Activated CD4-positive, alpha-beta T cell treated with anti-CD3 and anti-CD28 coated beads, Interleukin-2, amount 10 ng/mL, durations not matched to agents 24 days and 14 days (primary cell): ENCODE measurements around the gene PA2G4. TPM values are rescaled to one million over a fixed set of nuclear protein-coding genes. Genes with fewer than 3 reads are reported as not detected.
"Not testable (repeated sequence)": the region's sequence is repeated elsewhere in the genome, so short reads cannot be mapped to it uniquely, and the experiment has no call there.

ENCODE experiments used
- DNase-seq: peaks from one replicate; pipeline ENCODE4 v3.0.0; 2022
- H3K27ac Mint-ChIP-seq: one replicate; pipeline ENCODE4 v1.8.0; 2022; ENCODE audit warnings: mild to moderate bottlenecking, mixed read lengths
- H3K27me3 Mint-ChIP-seq: one replicate; pipeline ENCODE4 v1.8.0; 2022; ENCODE audit warnings: mixed read lengths
- H3K36me3 Mint-ChIP-seq: one replicate; pipeline ENCODE4 v1.8.0; 2022; ENCODE audit warnings: low read depth, mild to moderate bottlenecking, mixed read lengths
- H3K4me1 Mint-ChIP-seq: one replicate; pipeline ENCODE4 v1.8.0; 2021; ENCODE audit warnings: mixed read lengths
- H3K4me3 Mint-ChIP-seq: one replicate; pipeline ENCODE4 v1.8.0; 2022; ENCODE audit warnings: mild to moderate bottlenecking, moderate library complexity, mixed read lengths
- H3K9me3 Mint-ChIP-seq: one replicate; pipeline ENCODE4 v1.8.0; 2021; ENCODE audit warnings: mixed read lengths
- intact Hi-C: fragments of 100-400 bp; cut with micrococcal nuclease; formaldehyde crosslinking; loops from one replicate; pipeline ENCODE4 v1.15.1; 2023
- total RNA-seq: library from RNA; stranded (reverse); gene quantifications from 2 replicates; pipeline ENCODE4 v1.2.3, GENCODE V29; 2022

Gene PA2G4
- total RNA-seq, 1 donor from 2014 or later = 453 TPM

DNA sequence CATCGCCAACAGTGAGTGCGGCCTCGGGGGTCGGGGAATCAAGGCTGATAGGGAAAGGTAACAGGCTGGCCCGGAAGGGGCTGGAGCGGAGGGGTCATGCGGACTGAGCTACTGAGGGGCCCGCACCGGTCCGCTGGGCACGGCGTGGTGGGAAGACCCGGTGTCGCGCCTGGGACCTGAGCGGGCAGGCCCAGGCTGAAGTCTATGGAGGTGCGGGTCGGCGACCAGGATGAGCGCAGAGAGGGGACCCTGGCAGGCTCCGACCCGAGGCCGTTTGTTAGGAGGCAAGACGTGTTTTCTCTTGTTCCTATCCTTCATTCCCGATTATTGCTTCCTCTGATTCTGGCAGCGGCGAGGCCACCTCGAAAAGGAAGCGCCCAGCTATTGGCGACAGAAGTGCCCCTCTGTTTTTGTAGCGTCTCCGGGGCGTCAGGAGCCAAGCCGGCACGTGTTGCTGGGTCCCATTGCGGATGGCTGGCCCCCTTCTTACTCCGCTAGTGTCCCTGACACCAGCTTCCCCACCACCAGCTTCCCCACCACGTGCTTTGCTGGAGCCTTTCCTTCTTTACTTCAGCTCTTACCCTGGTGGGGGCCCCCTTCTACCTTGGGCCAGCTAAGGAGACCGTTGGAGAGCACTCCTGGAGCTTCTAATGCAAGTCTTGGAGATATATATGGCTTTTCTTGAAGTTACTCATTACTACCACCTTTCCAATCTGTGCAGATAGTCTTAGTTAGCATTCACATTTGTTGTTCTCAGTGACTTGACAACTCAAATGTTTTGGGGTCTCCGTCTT, 653 bp downstream of the PA2G4 start:
- H3K9me3 Mint-ChIP-seq = no peaks in the 10 kb centered on the region
- intact Hi-C loops = loop anchor here (1.0 to 5.0 kb wide), 11 partner anchors 11 to 389 kb away; partner anchors contain the start of genes BLOC1S1, GDF11, MYL6B and PYM1
- peak; percentile 75 for DNase-seq
- no peaks in the 10 kb centered on the region for H3K27me3 Mint-ChIP-seq
- peaks cover 51% of the 10 kb centered on the region for H3K36me3 Mint-ChIP-seq
- H3K4me3 Mint-ChIP-seq = peak overlapping the region; percentile 98
- peaks cover 38% of the 10 kb centered on the region for H3K4me1 Mint-ChIP-seq
- peak overlapping the region; percentile 98 for H3K27ac Mint-ChIP-seq

DNA sequence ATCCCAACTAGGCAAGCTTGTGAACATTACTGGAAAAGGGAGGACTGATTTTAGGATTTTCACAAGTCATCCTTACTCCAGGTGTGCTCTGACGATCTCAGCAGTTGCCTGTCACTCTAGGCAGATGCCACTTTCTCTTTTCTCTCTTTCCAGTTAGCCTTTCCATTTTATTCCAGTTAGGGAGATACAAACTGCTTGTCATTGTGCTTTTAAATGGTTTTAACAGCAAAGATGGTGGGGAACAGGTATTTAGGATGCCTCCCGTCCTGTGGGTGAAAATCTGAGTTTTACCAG, 1.2 kb downstream of the PA2G4 start:
- no peak for DNase-seq
- H3K9me3 Mint-ChIP-seq = no peaks in the 10 kb centered on the region
- peak overlapping the region; percentile 98 for H3K27ac Mint-ChIP-seq
- H3K4me1 Mint-ChIP-seq = peaks cover 40% of the 10 kb centered on the region
- peaks cover 56% of the 10 kb centered on the region for H3K36me3 Mint-ChIP-seq
- H3K4me3 Mint-ChIP-seq = peak overlapping the region; percentile 98
- intact Hi-C loops = no loop called here
- no peaks in the 10 kb centered on the region for H3K27me3 Mint-ChIP-seq

DNA sequence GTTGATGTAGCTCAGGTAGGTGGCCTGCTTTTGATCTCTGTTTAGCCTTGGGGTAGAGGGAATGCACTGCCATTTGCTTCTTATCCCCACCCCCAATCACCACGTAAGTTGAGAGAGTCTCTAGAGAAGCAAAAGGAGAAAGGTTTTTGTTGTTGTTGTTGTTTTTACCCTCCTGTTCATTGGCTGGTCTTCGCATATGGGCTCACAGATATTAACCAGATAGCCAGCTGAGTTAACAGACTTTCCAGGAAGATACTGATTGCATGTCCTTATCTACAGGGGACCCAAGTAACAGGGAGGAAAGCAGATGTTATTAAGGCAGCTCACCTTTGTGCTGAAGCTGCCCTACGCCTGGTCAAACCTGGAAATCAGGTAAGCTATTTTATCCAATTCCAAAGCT, 2.9 kb downstream of the PA2G4 start:
- Mint-ChIP-seq H3K4me3 (peak overlapping the region; percentile 98), H3K27ac (peak overlapping the region; percentile 26)

DNA sequence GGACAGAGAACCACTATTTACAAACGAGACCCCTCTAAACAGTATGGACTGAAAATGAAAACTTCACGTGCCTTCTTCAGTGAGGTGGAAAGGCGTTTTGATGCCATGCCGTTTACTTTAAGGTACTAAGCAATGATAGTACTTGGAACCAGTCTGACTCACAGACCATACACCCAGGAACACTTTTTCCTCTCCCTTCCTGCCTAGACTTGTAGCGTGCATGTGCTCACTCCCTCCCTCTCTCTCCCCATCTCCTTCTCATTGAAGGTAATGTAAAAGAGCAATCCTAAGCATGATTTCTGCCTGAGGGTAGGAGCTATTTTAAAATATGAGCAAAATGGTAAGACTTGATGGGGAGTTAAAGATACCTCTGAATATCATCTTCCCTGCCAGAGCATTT, 6.2 kb downstream of the PA2G4 start:
- peaks cover 22% of the 10 kb centered on the region for H3K4me1 Mint-ChIP-seq
- no peak overlapping the region for H3K4me3 Mint-ChIP-seq
- no peak overlapping the region for H3K27ac Mint-ChIP-seq
- no peak for DNase-seq
- no peaks in the 10 kb centered on the region for H3K9me3 Mint-ChIP-seq
- intact Hi-C loops = no loop called here
- H3K27me3 Mint-ChIP-seq = no peaks in the 10 kb centered on the region
- peaks cover 81% of the 10 kb centered on the region for H3K36me3 Mint-ChIP-seq

More for the DNA sequence above, 2.9 kb downstream of the PA2G4 start:
- H3K4me1 Mint-ChIP-seq = peaks cover 31% of the 10 kb centered on the region
- H3K36me3 Mint-ChIP-seq = peaks cover 69% of the 10 kb centered on the region
- H3K27me3 Mint-ChIP-seq = no peaks in the 10 kb centered on the region
- DNase-seq = no peak
- H3K9me3 Mint-ChIP-seq = no peaks in the 10 kb centered on the region
- intact Hi-C loops = no loop called here

DNA sequence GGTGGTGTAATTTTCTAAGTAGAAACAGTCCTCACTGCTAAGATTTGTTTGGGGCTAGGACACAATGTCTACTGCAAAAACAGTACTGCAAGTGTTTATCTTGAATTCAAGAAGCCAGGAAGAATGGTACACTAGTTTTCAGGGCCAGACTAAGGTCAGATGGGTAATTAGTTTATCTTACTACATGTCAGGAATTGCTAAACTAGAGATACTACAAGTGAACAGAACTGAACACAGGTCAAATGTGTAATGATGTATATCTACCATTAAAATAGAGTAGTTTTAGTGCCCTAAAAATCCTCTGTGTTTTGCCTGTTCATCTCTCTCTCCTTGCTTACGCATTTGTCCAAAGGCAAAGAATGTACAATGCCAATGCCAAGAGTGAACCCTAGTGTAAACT, 9.7 kb downstream of the PA2G4 start:
- intact Hi-C loops = no loop called here
- peak overlapping the region; percentile 29 for H3K27ac Mint-ChIP-seq

DNA sequence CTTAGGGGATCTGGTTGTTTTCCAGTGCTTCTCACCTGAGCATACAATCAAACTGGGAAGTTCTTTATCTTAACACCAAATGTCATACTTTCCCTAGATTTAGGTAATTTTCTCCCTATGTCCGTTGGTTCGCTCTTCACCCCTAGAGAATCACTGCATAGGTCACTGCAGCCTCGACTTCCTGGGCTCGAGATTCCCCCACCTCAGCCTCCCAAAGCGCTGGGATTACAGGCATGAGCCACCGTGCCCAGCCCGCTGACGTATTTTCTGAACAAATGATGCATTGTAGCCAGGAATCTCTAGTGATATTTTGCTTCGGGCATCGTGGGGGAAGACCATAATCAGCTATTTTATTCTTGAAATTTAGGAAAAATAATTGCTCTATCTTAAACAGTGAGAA, 11.0 kb downstream of the PA2G4 start:
- Mint-ChIP-seq H3K27me3 (peaks cover 3% of the 10 kb centered on the region), H3K9me3 (no peaks in the 10 kb centered on the region), H3K4me3 (peak overlapping the region; percentile 97), H3K4me1 (peaks cover 35% of the 10 kb centered on the region), H3K27ac (peak overlapping the region; percentile 100), H3K36me3 (peaks cover 58% of the 10 kb centered on the region)
- DNase-seq = no peak
- intact Hi-C loops = loop anchor here (5.0 kb wide), 2 partner anchors 288 to 522 kb away; partner anchors contain the start of gene DNAJC14

More for the DNA sequence above, 9.7 kb downstream of the PA2G4 start:
- Mint-ChIP-seq H3K27me3 (peaks cover 3% of the 10 kb centered on the region), H3K4me3 (no peak overlapping the region), H3K9me3 (no peaks in the 10 kb centered on the region), H3K4me1 (peaks cover 25% of the 10 kb centered on the region), H3K36me3 (peaks cover 68% of the 10 kb centered on the region)
- no peak for DNase-seq

DNA sequence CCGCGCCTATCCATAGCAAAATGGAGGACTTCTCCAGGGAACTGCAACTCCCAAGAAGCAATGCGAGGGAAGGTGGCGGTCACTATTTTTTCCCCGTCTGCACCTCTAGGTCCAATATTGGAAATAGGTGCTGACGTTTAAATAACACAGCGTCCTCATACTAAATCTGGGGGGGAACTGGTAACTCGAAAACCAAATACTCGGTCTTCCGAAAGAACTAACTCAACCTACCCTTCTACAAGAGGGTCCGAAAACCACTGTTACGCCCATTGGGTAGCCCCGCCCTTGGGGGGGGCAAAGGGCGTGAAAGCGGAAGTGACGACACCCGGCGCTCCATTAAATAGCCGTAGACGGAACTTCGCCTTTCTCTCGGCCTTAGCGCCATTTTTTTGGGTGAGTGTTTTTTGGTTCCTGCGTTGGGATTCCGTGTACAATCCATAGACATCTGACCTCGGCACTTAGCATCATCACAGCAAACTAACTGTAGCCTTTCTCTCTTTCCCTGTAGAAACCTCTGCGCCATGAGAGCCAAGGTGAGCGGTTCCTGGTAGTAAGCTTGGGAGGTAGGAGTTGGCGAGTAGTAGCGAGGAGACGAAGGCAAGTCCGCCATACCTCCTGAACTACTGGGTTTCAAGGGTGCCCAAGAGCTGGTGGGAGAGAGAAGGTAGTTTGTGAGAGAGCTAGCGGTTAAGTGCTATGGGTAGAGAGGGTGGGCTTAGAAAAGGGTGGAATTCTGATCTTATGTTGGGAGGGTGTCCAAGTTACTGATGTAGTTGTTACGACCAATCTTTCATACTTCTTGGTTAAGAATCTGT, 12.1 kb downstream of the PA2G4 start, which contains the start of gene RPL41:
Gene RPL41, plus strand, starts transcription at position 367 of the 815 bp plus-strand sequence.
- Mint-ChIP-seq H3K27me3 (peaks cover 3% of the 10 kb centered on the region), H3K4me3 (peak within 1 kb of the TSS; percentile 97), H3K4me1 (peaks cover 35% of the 10 kb centered on the region), H3K9me3 (no peaks in the 10 kb centered on the region), H3K36me3 (peaks cover 51% of the 10 kb centered on the region), H3K27ac (peak within 1 kb of the TSS; percentile 100)
- DNase-seq = peak; percentile 99
- intact Hi-C loops = loop anchor here (1.0 to 5.0 kb wide), 6 partner anchors 12 to 521 kb away; partner anchors contain the start of genes DNAJC14 and PA2G4

DNA sequence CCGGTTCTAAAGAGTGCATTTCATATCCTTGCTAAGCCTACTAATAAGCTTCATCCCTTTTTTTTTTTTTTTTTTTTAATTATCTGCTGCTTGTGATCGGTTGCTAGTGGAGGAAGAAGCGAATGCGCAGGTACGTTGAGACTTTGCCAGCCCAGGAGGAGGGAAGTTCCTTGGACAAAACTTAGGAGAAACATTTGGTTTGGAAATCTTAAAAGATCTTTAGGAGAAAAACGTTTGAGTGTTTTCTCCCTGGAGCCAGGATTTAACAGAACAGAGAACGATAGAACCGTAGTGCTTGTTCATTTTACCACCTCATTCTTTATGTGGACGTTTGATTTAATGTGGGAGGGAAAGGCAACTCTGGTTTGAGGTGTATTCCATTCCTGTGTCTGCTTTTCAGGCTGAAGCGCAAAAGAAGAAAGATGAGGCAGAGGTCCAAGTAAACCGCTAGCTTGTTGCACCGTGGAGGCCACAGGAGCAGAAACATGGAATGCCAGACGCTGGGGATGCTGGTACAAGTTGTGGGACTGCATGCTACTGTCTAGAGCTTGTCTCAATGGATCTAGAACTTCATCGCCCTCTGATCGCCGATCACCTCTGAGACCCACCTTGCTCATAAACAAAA, 12.8 kb downstream of the PA2G4 start:
- DNase-seq = peak; percentile 64
- peaks cover 51% of the 10 kb centered on the region for H3K36me3 Mint-ChIP-seq

DNA sequence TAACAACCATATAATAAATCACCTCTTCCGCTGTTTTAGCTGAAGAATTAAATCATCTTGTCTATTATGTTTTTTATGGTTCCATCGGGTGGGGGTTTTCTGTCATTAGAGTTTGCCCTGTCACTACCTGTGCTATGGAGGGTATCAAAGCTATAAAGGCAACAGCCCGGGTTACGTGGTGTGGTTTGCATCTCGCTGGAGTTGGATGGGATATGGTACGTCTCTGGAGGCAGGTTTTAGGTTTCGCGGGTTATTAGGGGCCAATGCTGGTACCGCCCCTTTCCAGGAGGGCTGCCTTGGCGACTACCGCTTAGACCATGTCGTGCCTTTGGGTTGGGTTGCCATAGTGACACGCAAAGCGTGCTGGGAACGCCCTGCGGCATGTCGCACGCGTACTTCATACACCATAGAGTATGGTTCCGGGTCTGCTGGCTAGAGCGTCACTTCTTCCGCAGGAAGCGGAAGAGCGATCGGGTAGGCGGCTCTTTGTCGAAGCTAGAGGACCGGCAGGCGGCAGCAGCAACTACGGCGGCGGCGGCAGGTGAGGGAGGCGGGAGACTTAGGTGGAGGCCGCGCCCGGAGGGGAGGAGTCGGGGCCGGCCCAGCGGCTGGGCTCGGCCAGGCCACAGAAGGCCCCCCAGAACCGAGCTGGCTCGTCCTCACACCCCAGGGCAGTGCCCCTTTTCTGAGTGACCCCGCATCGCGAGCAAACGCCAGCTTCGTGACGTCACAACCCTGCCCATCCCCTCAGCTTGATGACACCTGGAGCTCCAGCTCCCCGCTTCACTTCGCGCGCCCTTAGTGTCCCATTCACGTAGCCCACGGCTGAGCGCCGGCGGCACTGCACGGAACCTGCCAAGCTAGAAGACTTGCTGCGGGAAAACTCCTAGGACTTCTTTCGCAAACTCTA, 13.7 kb downstream of the PA2G4 start, which contains the start of gene ZC3H10:
Gene ZC3H10, plus strand, starts transcription at position 489 of the 910 bp plus-strand sequence. CDS start 2,297 bp downstream, outside the sequence.
- intact Hi-C loops = loop anchor here (1.0 to 5.0 kb wide), 12 partner anchors 8 to 570 kb away; partner anchors contain the start of genes ANKRD52, CS, DNAJC14 and MYL6
- Mint-ChIP-seq H3K36me3 (peaks cover 42% of the 10 kb centered on the region), H3K27me3 (peaks cover 3% of the 10 kb centered on the region), H3K4me1 (peaks cover 35% of the 10 kb centered on the region), H3K9me3 (no peaks in the 10 kb centered on the region), H3K27ac (peak within 1 kb of the TSS; percentile 100), H3K4me3 (peak within 1 kb of the TSS; percentile 97)
- DNase-seq = peak; percentile 99

More for the DNA sequence above, 12.8 kb downstream of the PA2G4 start:
- peak overlapping the region; percentile 97 for H3K4me3 Mint-ChIP-seq
- not testable (repeated sequence) for H3K9me3 Mint-ChIP-seq, H3K27me3 Mint-ChIP-seq
- intact Hi-C loops = loop anchor here (5.0 kb wide), 2 partner anchors 290 to 520 kb away; partner anchors contain the start of gene DNAJC14
- H3K4me1 Mint-ChIP-seq = peaks cover 35% of the 10 kb centered on the region
- H3K27ac Mint-ChIP-seq = peak overlapping the region; percentile 100

DNA sequence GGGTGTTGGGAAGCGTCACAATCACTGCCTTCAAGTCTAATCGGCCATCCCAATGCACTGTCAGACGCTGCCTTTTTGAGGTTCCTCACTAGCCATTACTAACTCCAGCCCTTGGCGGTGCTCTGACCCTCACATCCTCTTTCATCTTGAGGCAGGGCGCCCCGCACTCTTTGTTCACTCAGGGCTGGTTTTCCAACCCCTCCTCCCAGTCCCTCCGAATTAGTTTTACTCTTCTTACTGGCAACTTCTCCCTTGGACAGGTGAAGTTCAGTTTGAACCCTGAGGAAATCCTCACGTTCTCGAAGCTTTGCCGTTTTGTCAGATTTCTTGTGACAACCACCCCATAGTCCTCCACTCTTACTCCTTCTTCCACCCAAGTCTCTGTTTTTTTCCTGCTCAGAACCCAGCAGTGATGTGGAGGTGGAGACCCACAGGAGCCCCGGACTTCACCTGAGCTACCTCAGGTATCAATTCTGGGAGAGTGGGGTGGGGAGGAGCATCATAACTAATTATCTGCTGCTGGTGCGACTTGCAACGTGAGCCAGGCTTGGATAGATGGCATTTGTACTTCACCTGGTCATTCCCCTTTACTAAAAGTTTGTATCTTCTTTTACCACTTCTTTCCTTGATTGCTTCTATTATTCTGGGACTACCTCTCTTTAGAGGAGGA, 14.5 kb downstream of the PA2G4 start:
- peaks cover 3% of the 10 kb centered on the region for H3K27me3 Mint-ChIP-seq

DNA sequence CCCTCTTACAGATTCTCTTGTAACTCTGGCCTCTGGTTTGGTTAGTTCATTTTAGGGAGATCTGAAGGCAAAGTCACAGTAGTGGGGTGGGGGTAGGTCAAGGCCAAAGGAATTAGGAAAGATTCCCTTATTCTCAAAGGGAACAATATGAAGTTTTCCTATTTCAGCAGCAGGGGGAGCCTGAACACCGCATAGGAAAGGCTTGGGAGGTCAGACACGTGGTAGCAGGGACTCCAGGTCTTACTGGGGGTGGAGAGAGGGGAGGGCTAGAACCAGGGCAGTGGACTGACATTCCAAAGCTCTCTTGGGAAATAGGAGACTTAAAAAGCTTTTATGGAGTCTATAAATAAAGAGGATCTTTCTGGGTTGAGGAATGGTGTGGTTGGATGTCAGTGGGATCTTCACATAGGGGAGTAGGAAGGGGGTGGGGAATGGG, 15.0 kb downstream of the PA2G4 start:
- peak; percentile 89 for DNase-seq
- H3K27me3 Mint-ChIP-seq = peaks cover 3% of the 10 kb centered on the region
- intact Hi-C loops = loop anchor here (1.0 to 5.0 kb wide), 9 partner anchors 70 to 518 kb away; partner anchors contain the start of genes ANKRD52, CS, DNAJC14 and NABP2
- H3K9me3 Mint-ChIP-seq = no peaks in the 10 kb centered on the region
- peaks cover 38% of the 10 kb centered on the region for H3K4me1 Mint-ChIP-seq
- peaks cover 29% of the 10 kb centered on the region for H3K36me3 Mint-ChIP-seq
- peak overlapping the region; percentile 97 for H3K4me3 Mint-ChIP-seq
- peak overlapping the region; percentile 100 for H3K27ac Mint-ChIP-seq

More for the DNA sequence above, 14.5 kb downstream of the PA2G4 start:
- peaks cover 35% of the 10 kb centered on the region for H3K36me3 Mint-ChIP-seq
- no peaks in the 10 kb centered on the region for H3K9me3 Mint-ChIP-seq
- H3K27ac Mint-ChIP-seq = peak overlapping the region; percentile 100
- DNase-seq = no peak
- peak overlapping the region; percentile 97 for H3K4me3 Mint-ChIP-seq
- peaks cover 36% of the 10 kb centered on the region for H3K4me1 Mint-ChIP-seq
- intact Hi-C loops = loop anchor here (1.0 to 5.0 kb wide), 14 partner anchors 7 to 569 kb away; partner anchors contain the start of genes ANKRD52, CS, DNAJC14 and MYL6
